ENCODE results near the gene TEX14. TPM values are rescaled to one million over a fixed set of nuclear protein-coding genes. Genes with fewer than 3 reads are reported as not detected.
"Not testable (repeated sequence)": the region's sequence is repeated elsewhere in the genome, so short reads cannot be mapped to it uniquely, and the experiment has no call there.

The TEX14 gene
- under 0.01 TPM in 1 of 2 replicates, not detected in the other for total RNA-seq

GRCh38 chr17:58691701-58692238 lies at the start of gene TEX14:
TEX14 (minus strand) TSS chr17:58692045; CDS start chr17:58652001, 40,044 bp downstream.
- no peak for DNase-seq (ENCODE audit: low read depth in 2 of 2)

GRCh38 chr17:58741121-58741625 lies 49.3 kb upstream of the TEX14 start:
- no peak for DNase-seq (ENCODE audit: low read depth in 2 of 2)

GRCh38 chr17:58734811-58735210 lies 43.0 kb upstream of the TEX14 start:
- DNase-seq (ENCODE audit: low read depth in 2 of 2): no peak

- no peak for DNase-seq (ENCODE audit: low read depth in 2 of 2)
Observed at GRCh38 chr17:58734040-58734439, 42.2 kb upstream of the TEX14 start.

- DNase-seq (ENCODE audit: low read depth in 2 of 2): no peak
Observed at GRCh38 chr17:58730937-58731336, 39.1 kb upstream of the TEX14 start.

GRCh38 chr17:58728798-58729197 lies 37.0 kb upstream of the TEX14 start:
- DNase-seq (ENCODE audit: low read depth in 2 of 2): no peak

GRCh38 chr17:58722696-58723095 lies 30.9 kb upstream of the TEX14 start:
- no peak for DNase-seq (ENCODE audit: low read depth in 2 of 2)

- no peak for DNase-seq (ENCODE audit: low read depth in 2 of 2)
Observed at GRCh38 chr17:58722274-58722673, 30.4 kb upstream of the TEX14 start.

GRCh38 chr17:58710948-58711552 lies 19.2 kb upstream of the TEX14 start:
- peak; percentile 68 to 75 for DNase-seq (ENCODE audit: low read depth in 2 of 2)

GRCh38 chr17:58706351-58707140 lies 14.7 kb upstream of the TEX14 start:
- DNase-seq (ENCODE audit: low read depth in 2 of 2): no peak

GRCh38 chr17:58703916-58704286 lies 12.1 kb upstream of the TEX14 start:
- no peak for DNase-seq (ENCODE audit: low read depth in 2 of 2)

GRCh38 chr17:58703137-58703915 lies 11.5 kb upstream of the TEX14 start:
- peak in 1 of 2 donors; percentile 85 for DNase-seq (ENCODE audit: low read depth in 2 of 2)

- DNase-seq (ENCODE audit: low read depth in 2 of 2): peak in 1 of 2 donors; percentile 7
Observed at GRCh38 chr17:58702708-58703107, 10.9 kb upstream of the TEX14 start.

- DNase-seq (ENCODE audit: low read depth in 2 of 2): no peak
Observed at GRCh38 chr17:58702045-58702476, 10.2 kb upstream of the TEX14 start.

GRCh38 chr17:58699771-58700170 lies 7.9 kb upstream of the TEX14 start:
- no peak for DNase-seq (ENCODE audit: low read depth in 2 of 2)

GRCh38 chr17:58694826-58695225 lies 3.0 kb upstream of the TEX14 start:
- no peak for DNase-seq (ENCODE audit: low read depth in 2 of 2)

GRCh38 chr17:58694302-58694701 lies 2.5 kb upstream of the TEX14 start:
- DNase-seq (ENCODE audit: low read depth in 2 of 2): no peak

GRCh38 chr17:58693751-58694150 lies 1.9 kb upstream of the TEX14 start:
- peak in 1 of 2 donors; percentile 6 for DNase-seq (ENCODE audit: low read depth in 2 of 2)

GRCh38 chr17:58693208-58693607 lies 1.4 kb upstream of the TEX14 start:
- no peak for DNase-seq (ENCODE audit: low read depth in 2 of 2)

- DNase-seq (ENCODE audit: low read depth in 2 of 2): peak; percentile 78 to 82
Observed at GRCh38 chr17:58692239-58693055, 602 bp upstream of the TEX14 start, which contains the start of gene RAD51C. RAD51C (plus strand) TSS chr17:58692602; CDS start chr17:58692644, 42 bp downstream.

- not testable (repeated sequence) for DNase-seq (ENCODE audit: low read depth in 2 of 2)
Observed at GRCh38 chr17:58690033-58690432, 1.8 kb downstream of the TEX14 start.
